Endothelial cell of umbilical vein (primary cell): ENCODE results near the gene VWA7. TPM values are rescaled to one million over a fixed set of nuclear protein-coding genes. Genes with fewer than 3 reads are reported as not detected.

Experiments
- BruUV-seq: library from RNA; stranded (reverse); fragments of 400-500 nt; replicated peaks from 2 replicates; lab custom pipeline; 2021; lab: Mats Ljungman, UMichigan
- CTCF ChIA-PET: fragments of 300-600, 350-600 bp; sonication (Branson Sonifier 250); formaldehyde crosslinking; loops from one replicate; lab custom pipeline; 2021; ENCODE audit warnings: antibody characterized with exemption, inconsistent platforms; lab: Charles Lee
- POLR2A ChIA-PET: fragments of 300-600, 350-600 bp; sonication (Branson Sonifier 250); formaldehyde crosslinking; loops from one replicate; lab custom pipeline; 2021; ENCODE audit warnings: antibody characterized with exemption, inconsistent platforms; lab: Charles Lee
- DNase-seq: peaks from one replicate; pipeline ENCODE4 v3.0.0-alpha.2; 2011; ENCODE audit warnings: low read depth, low spot score
- FAIRE-seq: peaks from 2 replicates; lab custom pipeline; 2011; peaks lifted over from hg19 to GRCh38; lab: Jason Lieb, UNC
- H2AFZ ChIP-seq: 2 replicates; pipeline ENCODE4 v1.6.0; 2012; ENCODE audit warnings: low read depth, low read length, control low read depth, inconsistent platforms
- H3K27ac ChIP-seq: 2 replicates; pipeline ENCODE4 v1.5.1; 2011; ENCODE audit warnings: low read depth, mild to moderate bottlenecking, control low read depth, low read length, moderate library complexity; ENCODE audit not compliant: insufficient read depth
- H3K27me3 ChIP-seq, 2 experiments: 2 replicates each; pipeline versions ENCODE4 v1.6.0 to v1.6.1; 2011; ENCODE audit warnings: low read length in 2 of 2, mixed read lengths in 1 of 2; ENCODE audit not compliant: control insufficient read depth in 2 of 2, insufficient read depth in 2 of 2
- H3K36me3 ChIP-seq, 2 experiments: 2 replicates in 1 of 2; 3 replicates in 1 of 2; pipeline ENCODE4 v1.5.1; 2011; ENCODE audit warnings: low read length in 2 of 2, mild to moderate bottlenecking in 1 of 2, moderate library complexity in 1 of 2; ENCODE audit not compliant: control insufficient read depth in 2 of 2, insufficient read depth in 2 of 2; ENCODE audit errors: extremely low read depth in 1 of 2
- H3K4me1 ChIP-seq: 3 replicates; pipeline ENCODE4 v1.5.1; 2011; ENCODE audit warnings: mild to moderate bottlenecking, low read length; ENCODE audit not compliant: control insufficient read depth, insufficient read depth; ENCODE audit errors: extremely low read depth
- H3K4me2 ChIP-seq: 2 replicates; pipeline ENCODE4 v1.6.1; 2011; ENCODE audit warnings: low read length, control low read depth, mixed read lengths; ENCODE audit not compliant: insufficient read depth
- H3K4me3 ChIP-seq, 3 experiments: fragments of 200-600 bp in 1 of 3; sonication (generic), shearing (Covaris generic) in 1 of 3; replicated peaks in 1 of 3; 2 replicates each; pipeline ENCODE4 v1.5.1; 2011 to 2016; ENCODE audit warnings: control low read depth in 3 of 3, low read length in 3 of 3, mild to moderate bottlenecking in 2 of 3, inconsistent platforms in 1 of 3, low read depth in 1 of 3, moderate library complexity in 1 of 3; ENCODE audit not compliant: insufficient read depth in 1 of 3
- H3K79me2 ChIP-seq: 2 replicates; pipeline ENCODE4 v1.6.0; 2012; ENCODE audit warnings: low read length, inconsistent platforms; ENCODE audit not compliant: control insufficient read depth, insufficient read depth
- H3K9ac ChIP-seq: replicated peaks from 2 replicates; pipeline ENCODE3; 2011; ENCODE audit warnings: low read length, control low read depth; ENCODE audit not compliant: insufficient read depth; ENCODE audit errors: extremely low read depth
- H3K9me1 ChIP-seq: replicated peaks from 3 replicates; pipeline ENCODE4 v1.6.0; 2011; ENCODE audit warnings: mild to moderate bottlenecking, low read length; ENCODE audit not compliant: control insufficient read depth, insufficient read depth; ENCODE audit errors: extremely low read depth
- H3K9me3 ChIP-seq: replicated peaks from 2 replicates; pipeline ENCODE4 v1.5.1; 2012; ENCODE audit warnings: low read length, inconsistent platforms; ENCODE audit not compliant: control insufficient read depth, insufficient read depth
- H4K20me1 ChIP-seq: replicated peaks from 2 replicates; pipeline ENCODE3; 2011; ENCODE audit warnings: mild to moderate bottlenecking, low read length; ENCODE audit not compliant: control insufficient read depth, insufficient read depth; ENCODE audit errors: extremely low read depth
- CTCF ChIP-seq, 2 donors: IDR thresholded peaks; 1 replicate in 1 of 2; 2 replicates in 1 of 2; pipeline ENCODE4 v1.5.1; 2011; ENCODE audit warnings: low read length in 2 of 2, mild to moderate bottlenecking in 2 of 2, moderate library complexity in 2 of 2, control low read depth in 1 of 2, inconsistent platforms in 1 of 2, low read depth in 1 of 2; ENCODE audit not compliant: insufficient read depth in 1 of 2; ENCODE audit errors: extremely low read depth in 1 of 2
- EZH2 ChIP-seq: IDR thresholded peaks from 2 replicates; pipeline ENCODE4 v1.6.1; 2012; ENCODE audit warnings: borderline replicate concordance, low read depth, mild to moderate bottlenecking, moderate library complexity, low read length, inconsistent platforms; ENCODE audit not compliant: severe bottlenecking
- FOS ChIP-seq: IDR thresholded peaks from 2 replicates; pipeline ENCODE4 v1.6.1; 2011; ENCODE audit warnings: mild to moderate bottlenecking, low read length, moderate library complexity, borderline replicate concordance; ENCODE audit not compliant: insufficient read depth
- GATA2 ChIP-seq: IDR thresholded peaks from 2 replicates; pipeline ENCODE4 v1.7.0; 2011; ENCODE audit warnings: low read depth, mild to moderate bottlenecking, moderate library complexity, mixed read lengths, low read length; ENCODE audit not compliant: insufficient read length, insufficient read depth
- JUN ChIP-seq: IDR thresholded peaks from 2 replicates; pipeline ENCODE4 v1.6.1; 2011; ENCODE audit warnings: borderline replicate concordance, low read depth; ENCODE audit not compliant: insufficient read length, insufficient read depth
- MAX ChIP-seq: IDR thresholded peaks from 2 replicates; pipeline ENCODE4 v1.6.1; 2011; ENCODE audit not compliant: insufficient read depth, insufficient read length
- MYC ChIP-seq: IDR thresholded peaks from one replicate; pipeline ENCODE4 v1.6.1; 2011; ENCODE audit warnings: mild to moderate bottlenecking, low read depth, low read length
- POLR2A ChIP-seq: IDR thresholded peaks from 2 replicates; pipeline ENCODE4 v1.6.1; 2012; ENCODE audit warnings: low read depth, mild to moderate bottlenecking, control low read depth, low read length
- POLR2AphosphoS5 ChIP-seq: IDR thresholded peaks from 2 replicates; pipeline ENCODE4 v1.6.1; 2012; ENCODE audit warnings: low read depth, mild to moderate bottlenecking, control low read depth, low read length, moderate library complexity; ENCODE audit not compliant: insufficient read depth
- dilution Hi-C: fragments of 300-500 bp; cut with MboI; formaldehyde crosslinking; loops from one replicate; pipeline ENCODE4 v1.15.0; 2019; ENCODE audit warnings: low sequenced_read_pairs; ENCODE audit not compliant: extremely low pct_ligation_motif_present
- intact Hi-C: fragments of 100-400 bp; cut with micrococcal nuclease; formaldehyde crosslinking; loops from one replicate; pipeline ENCODE4 v1.10.0; 2022
- polyA plus RNA-seq, 4 experiments: library from polyadenylated mRNA; depleted of rRNA in 3 of 4; stranded (reverse) in 3 of 4; unstranded in 1 of 4; fragments of >200 nt; gene quantifications; 2 replicates each; pipeline versions ENCODE4 v1.2.1 to v1.2.3, GENCODE V29; 2011 to 2012; ENCODE audit warnings: missing spikeins in 1 of 4
- total RNA-seq: library from RNA; stranded (reverse); gene quantifications from 2 replicates; pipeline ENCODE4 v1.2.3, GENCODE V29; 2021

Gene VWA7
- total and polyA plus RNA-seq, 2 donors (not counting 3 experiments of a cell fraction or from before 2014, with no cell fraction given): 0.11 to 0.51 TPM

- no peaks in the 10 kb centered on the region for H4K20me1 ChIP-seq
- TF ChIP-seq GATA2 (no peak), POLR2AphosphoS5 (no peak), MYC (no peak), JUN (no peak), FOS (no peak), POLR2A (no peak), EZH2 (no peak), CTCF (IDR thresholded peaks at IDR 0.05; ENCODE audit: extremely low read depth in 1 of 2, insufficient read depth in 1 of 2, low read depth in 1 of 2, low read length in 2 of 2) (no peak), MAX (no peak)
- H3K9ac ChIP-seq: no peak overlapping the region
- H3K27ac ChIP-seq: no peak overlapping the region
- POLR2A ChIA-PET: no interaction called here
- H2AFZ ChIP-seq: no peak overlapping the region
- H3K4me1 ChIP-seq: no peaks in the 10 kb centered on the region
- H3K79me2 ChIP-seq: no peaks in the 10 kb centered on the region
- BruUV-seq: no TSS peak
- dilution Hi-C loops: no loop called here
- H3K4me3 ChIP-seq: no peak overlapping the region
- CTCF ChIA-PET: interaction anchor here (1.0 kb wide), 1 partner anchor 9 kb away, joined by 3 read pairs; no protein-coding TSS in a partner anchor
- intact Hi-C loops: no loop called here
- no peaks in the 10 kb centered on the region for H3K9me3 ChIP-seq
- H3K4me2 ChIP-seq: no peak overlapping the region
- H3K27me3 ChIP-seq: no peaks in the 10 kb centered on the region
- peaks cover 2% of the 10 kb centered on the region in 2 experiments for H3K36me3 ChIP-seq
- FAIRE-seq: no peak
- DNase-seq: no peak
- no peaks in the 10 kb centered on the region for H3K9me1 ChIP-seq
Observed at GRCh38 chr6:31760790-31761189, 16.3 kb downstream of the VWA7 start.
